Muscle of arm (tissue), 14 donors: ENCODE data around the gene PLAU. TPM values are rescaled to one million over a fixed set of nuclear protein-coding genes. Genes with fewer than 3 reads are reported as not detected.

Experiments used
- DNase-seq: peaks from one replicate; pipeline ENCODE4 v3.0.0-alpha.2; 2013
- long read RNA-seq, 11 donors: transcript quantifications; one replicate each; lab custom pipeline, GENCODE V29; 2026
- polyA plus RNA-seq, 12 donors: library from polyadenylated mRNA; unstranded; fragments of 120-200 nt; gene quantifications; one replicate each; pipeline ENCODE4 v1.2.1, GENCODE V29; 2013; ENCODE audit not compliant: insufficient read length in 12 of 12

PLAU gene
- 10 to 100 TPM in 11 of 12 donors, not detected in 1; 26.2 to 48.1 (median 31.2) TPM for polyA plus RNA-seq
- long read RNA-seq, donor 1, partial matches to known transcripts: 18 of 18 reads
- long read RNA-seq, donor 1, other reads (novel, unspliced or antisense): 0 of 18 reads
- long read RNA-seq, donor 2, transcript PLAU-201 (11 exons, 2,321 nt): major isoform, 11 of 11 reads
- long read RNA-seq, donor 2, partial matches to known transcripts: 0 of 11 reads
- long read RNA-seq, donor 2, other reads (novel, unspliced or antisense): 0 of 11 reads
- long read RNA-seq, donor 3, transcript PLAU-201 (11 exons, 2,321 nt): major isoform, 7 of 7 reads
- long read RNA-seq, donor 3, partial matches to known transcripts: 0 of 7 reads
- long read RNA-seq, donor 3, other reads (novel, unspliced or antisense): 0 of 7 reads
- long read RNA-seq, donor 4, partial matches to known transcripts: 0 of 2 reads
- long read RNA-seq, donor 4, other reads (novel, unspliced or antisense): 0 of 2 reads
- long read RNA-seq, donor 5: 0 reads
- long read RNA-seq, donor 6, partial matches to known transcripts: 0 of 4 reads
- long read RNA-seq, donor 6, other reads (novel, unspliced or antisense): 0 of 4 reads
- long read RNA-seq, donor 7, partial matches to known transcripts: 0 of 4 reads
- long read RNA-seq, donor 7, other reads (novel, unspliced or antisense): 0 of 4 reads
- long read RNA-seq, donor 8, transcript PLAU-201 (11 exons, 2,321 nt): major isoform, 7 of 7 reads
- long read RNA-seq, donor 8, partial matches to known transcripts: 0 of 7 reads
- long read RNA-seq, donor 8, other reads (novel, unspliced or antisense): 0 of 7 reads
- long read RNA-seq, donor 9, transcript PLAU-201 (11 exons, 2,321 nt): major isoform, 5 of 5 reads
- long read RNA-seq, donor 9, partial matches to known transcripts: 0 of 5 reads
- long read RNA-seq, donor 9, other reads (novel, unspliced or antisense): 0 of 5 reads
- long read RNA-seq, donor 10, partial matches to known transcripts: 0 of 4 reads
- long read RNA-seq, donor 10, other reads (novel, unspliced or antisense): 0 of 4 reads
- long read RNA-seq, donor 11, transcript PLAU-201 (11 exons, 2,321 nt): major isoform, 6 of 13 reads
- long read RNA-seq, donor 11, partial matches to known transcripts: 7 of 13 reads
- long read RNA-seq, donor 11, other reads (novel, unspliced or antisense): 0 of 13 reads

- DNase-seq: no peak
Observed at GRCh38 chr10:73910764-73911552, at the start of gene PLAU. Gene PLAU (plus strand): TSS chr10:73911132. CDS start chr10:73911556, 424 bp downstream.

GRCh38 chr10:73862011-73862410 lies 48.9 kb upstream of the PLAU start:
- DNase-seq: no peak

DNA sequence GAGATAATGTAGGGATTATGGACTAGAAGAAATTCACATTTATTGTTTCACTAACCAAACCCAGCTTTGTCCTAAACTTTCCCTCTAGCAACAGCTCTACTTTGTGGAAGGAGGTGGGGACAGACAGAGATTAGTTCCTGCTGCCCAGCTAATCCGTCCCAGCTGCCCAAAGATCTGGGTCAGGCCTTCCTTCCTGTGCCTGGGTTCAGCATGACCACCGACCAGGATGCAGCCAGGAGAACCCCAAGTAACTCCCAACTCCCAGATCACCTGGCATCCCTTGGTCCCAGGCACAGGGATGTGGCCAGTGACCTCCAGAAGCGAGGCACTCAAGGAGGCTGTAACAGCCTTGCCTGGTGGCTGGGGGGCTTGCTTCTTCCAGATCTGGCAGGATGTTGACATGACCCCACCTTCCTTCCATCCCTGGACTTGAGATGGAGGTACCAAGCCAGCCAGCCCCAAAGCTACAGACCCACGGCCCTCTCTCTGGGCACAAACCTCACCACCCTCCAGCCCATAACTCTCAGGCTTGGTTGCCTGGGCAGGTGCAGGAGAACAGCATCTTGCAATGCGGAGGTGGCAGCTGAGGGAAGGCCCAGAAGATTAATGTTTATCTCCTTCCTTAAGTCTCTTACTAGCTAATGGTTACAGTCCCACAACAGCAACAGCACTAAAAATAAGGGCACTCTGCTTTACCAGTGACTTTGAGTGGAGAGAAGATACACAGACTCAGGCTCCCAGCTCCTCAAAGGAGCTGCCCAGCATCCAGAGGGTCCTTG lies 47.7 kb upstream of the PLAU start:
- no peak for DNase-seq

DNA sequence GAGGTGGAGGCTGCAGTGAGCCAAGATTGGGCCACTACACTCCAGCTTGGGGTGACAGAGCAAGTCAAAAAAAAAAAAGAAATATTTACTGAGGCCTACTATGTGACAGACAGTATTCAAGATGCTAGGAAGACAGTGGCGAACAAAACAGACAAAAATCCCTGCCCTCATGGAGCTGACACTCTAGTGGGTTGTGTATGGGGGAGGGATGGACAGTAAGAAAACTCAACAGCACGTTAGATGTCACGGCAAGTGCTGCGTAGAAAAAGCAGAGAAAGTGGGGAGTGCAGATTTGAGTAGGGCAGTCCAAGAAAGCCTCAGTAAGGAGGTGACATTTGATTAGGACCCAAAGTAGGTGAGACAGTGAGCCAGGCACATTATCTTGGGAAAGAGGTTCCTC lies 46.7 kb upstream of the PLAU start:
- no peak for DNase-seq

DNA sequence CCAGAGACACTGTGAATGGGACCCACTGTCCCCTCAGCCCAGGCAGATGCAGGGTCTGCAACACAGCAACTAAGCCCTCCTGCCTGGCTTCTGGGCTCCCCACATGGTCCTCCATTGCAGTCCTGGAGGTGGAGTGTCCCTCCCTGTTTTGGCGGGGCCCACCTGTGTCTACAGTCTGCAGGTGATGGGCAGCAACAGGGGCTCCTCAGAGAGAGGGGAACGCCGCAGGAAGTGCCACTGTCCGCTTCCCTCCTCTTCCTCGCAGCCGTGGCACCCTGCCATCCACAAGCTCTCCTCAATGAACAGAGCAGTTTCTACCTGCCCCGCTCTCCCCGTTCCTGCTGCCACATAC lies 45.8 kb upstream of the PLAU start:
- DNase-seq: no peak

DNA sequence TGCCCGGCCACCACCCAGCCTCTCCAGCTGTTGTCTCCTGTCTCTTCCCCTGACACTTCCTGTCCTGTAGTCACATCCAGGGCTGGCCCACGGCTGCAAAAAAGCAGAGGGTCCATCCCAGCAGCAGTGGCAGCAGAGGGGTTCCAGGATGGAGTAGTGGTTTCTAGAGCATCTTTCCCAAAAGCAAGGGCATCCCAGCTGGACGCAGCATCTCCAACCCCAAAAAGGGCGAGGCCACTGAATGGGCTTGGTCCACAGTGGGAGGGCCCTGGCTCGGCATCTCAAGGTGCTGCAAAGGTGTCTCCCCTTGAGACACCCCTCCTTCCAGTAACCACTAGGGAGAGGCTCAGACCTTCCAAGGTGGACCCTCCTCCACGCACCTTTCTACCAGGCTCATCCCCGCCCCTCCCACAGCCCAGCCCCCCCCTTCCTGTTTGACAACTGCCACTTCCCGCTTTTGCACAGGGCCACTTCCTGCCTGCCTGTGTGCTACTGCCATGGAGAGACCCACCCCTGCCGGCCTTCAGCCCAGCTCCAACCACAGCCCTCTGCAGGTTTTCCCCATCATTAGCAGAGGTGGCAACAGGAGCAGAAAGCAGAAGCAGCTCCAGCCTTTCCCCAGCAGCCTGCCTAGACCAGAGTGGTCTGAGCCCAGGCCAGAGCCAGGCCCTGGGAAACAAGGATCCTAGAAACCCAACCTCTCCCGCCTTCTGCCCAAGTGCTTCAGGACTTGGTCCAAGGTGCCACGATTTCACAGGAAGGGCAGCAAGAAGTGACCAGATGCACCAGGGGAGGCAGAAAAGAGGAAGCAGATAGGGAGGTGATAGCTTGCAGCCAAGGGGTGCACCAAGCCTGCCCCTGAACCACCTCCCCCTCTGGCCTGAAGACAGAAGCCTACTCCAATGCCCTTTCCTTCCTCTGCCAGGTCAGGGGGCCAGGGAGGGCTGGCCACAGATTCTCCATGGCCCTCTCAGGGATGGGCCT lies 45.2 kb upstream of the PLAU start:
- no peak for DNase-seq

GRCh38 chr10:73866621-73867020 lies 44.3 kb upstream of the PLAU start:
- no peak for DNase-seq

GRCh38 chr10:73867126-73867807 lies 43.7 kb upstream of the PLAU start:
- no peak for DNase-seq

- no peak for DNase-seq
Observed at GRCh38 chr10:73867871-73868631, 42.9 kb upstream of the PLAU start.

- no peak for DNase-seq
Observed at GRCh38 chr10:73868655-73869195, 42.2 kb upstream of the PLAU start.

- no peak for DNase-seq
Observed at GRCh38 chr10:73871295-73872189, 39.4 kb upstream of the PLAU start.

- DNase-seq: no peak
Observed at GRCh38 chr10:73872190-73872710, 38.7 kb upstream of the PLAU start.

DNA sequence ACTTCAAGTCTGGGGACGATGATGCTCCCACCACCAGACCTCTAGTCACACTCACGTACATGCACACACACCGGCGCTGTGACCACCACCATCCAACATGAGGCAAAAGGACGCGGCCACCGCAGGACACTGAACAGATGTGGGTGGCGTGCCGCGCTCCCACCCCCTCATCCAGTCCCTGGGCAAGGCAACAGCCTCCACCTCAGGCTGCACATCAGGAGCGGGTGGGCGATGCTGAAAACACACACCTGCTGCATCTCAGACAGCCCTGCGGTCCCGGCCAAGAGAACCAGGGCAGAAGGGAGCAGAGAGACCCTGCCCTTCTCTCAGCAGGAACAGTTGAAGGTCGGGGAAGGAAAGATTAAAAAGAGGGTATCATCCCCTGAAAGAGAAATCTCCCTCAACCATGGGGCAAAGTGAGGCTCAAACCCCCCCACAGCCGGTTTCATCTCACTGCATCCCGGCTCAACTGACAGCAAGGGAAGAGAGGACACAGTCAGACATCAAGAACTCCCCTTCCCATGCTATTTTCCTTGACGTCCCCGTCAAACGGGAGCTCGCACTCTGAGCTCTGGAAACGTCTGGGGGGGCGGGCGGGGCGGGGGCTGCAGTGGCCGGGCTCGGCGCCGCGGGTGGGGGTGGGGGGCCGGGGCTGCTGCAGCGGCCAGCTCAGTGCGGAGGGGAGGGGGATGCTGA lies 37.6 kb upstream of the PLAU start:
- no peak for DNase-seq

- no peak for DNase-seq
Observed at GRCh38 chr10:73873838-73874215, 37.1 kb upstream of the PLAU start.

- DNase-seq: peak; percentile 83
Observed at GRCh38 chr10:73874267-73875138, 36.4 kb upstream of the PLAU start, which contains the start of gene CAMK2G. Gene CAMK2G (minus strand): TSS chr10:73874555. CDS start chr10:73874461, 94 bp downstream.
